VCaP (cell line): ENCODE results near the gene PCDHGA6.
"Not testable (repeated sequence)": the region's sequence is repeated elsewhere in the genome, so short reads cannot be mapped to it uniquely, and the experiment has no call there.

Source experiments
- H3K27ac ChIP-seq: fragments of 450-650 bp; 2 replicates; pipeline ENCODE4 v1.5.1; 2017
- CTCF ChIP-seq: fragments of 450-650 bp; conservative IDR thresholded peaks from 2 replicates; pipeline ENCODE4 v1.5.1; 2017; ENCODE audit warnings: mild to moderate bottlenecking, moderate library complexity

PCDHGA6 gene

GRCh38 chr5:141417494-141418172, 43.9 kb downstream of the PCDHGA6 start, which contains the start of gene PCDHGB7:
Gene PCDHGB7, plus strand, starts transcription at chr5:141417677. Its CDS starts 183 bp downstream, at chr5:141417860.
- not testable (repeated sequence) for H3K27ac ChIP-seq

GRCh38 chr5:141419074-141419880, 45.6 kb downstream of the PCDHGA6 start:
- TF ChIP-seq CTCF: no peak

More at GRCh38 chr5:141417494-141418172, 43.9 kb downstream of the PCDHGA6 start, which contains the start of gene PCDHGB7:
- TF ChIP-seq CTCF: peak; percentile 50

GRCh38 chr5:141420855-141421488, 47.3 kb downstream of the PCDHGA6 start, which contains the start of gene PCDHGA11:
Gene PCDHGA11, plus strand, starts transcription at chr5:141421051. Its CDS starts 177 bp downstream, at chr5:141421228.
- no peak within 1 kb of the TSS for H3K27ac ChIP-seq
- 0 out of 2 replicates have a peak, but pooled peaks have one; percentile 5 for TF ChIP-seq CTCF

More at GRCh38 chr5:141419074-141419880, 45.6 kb downstream of the PCDHGA6 start:
- no peak overlapping the region for H3K27ac ChIP-seq

- no peak overlapping the region for H3K27ac ChIP-seq
- no peak for TF ChIP-seq CTCF
These were observed 47.8 kb downstream of the PCDHGA6 start for GRCh38 chr5:141421489-141421855.

GRCh38 chr5:141422742-141423291, 49.1 kb downstream of the PCDHGA6 start:
- TF ChIP-seq CTCF: no peak
- H3K27ac ChIP-seq: no peak overlapping the region

- no peak for TF ChIP-seq CTCF
- no peak overlapping the region for H3K27ac ChIP-seq
These were observed 54.2 kb downstream of the PCDHGA6 start for GRCh38 chr5:141427783-141428426.
